ENCODE measurements around the gene THYN1. TPM values are rescaled to one million over a fixed set of nuclear protein-coding genes. Genes with fewer than 3 reads are reported as not detected.

The THYN1 gene
- polyA plus RNA-seq, 3 donors, result 36.4 to 65.7 (median 57.6) TPM

DNA sequence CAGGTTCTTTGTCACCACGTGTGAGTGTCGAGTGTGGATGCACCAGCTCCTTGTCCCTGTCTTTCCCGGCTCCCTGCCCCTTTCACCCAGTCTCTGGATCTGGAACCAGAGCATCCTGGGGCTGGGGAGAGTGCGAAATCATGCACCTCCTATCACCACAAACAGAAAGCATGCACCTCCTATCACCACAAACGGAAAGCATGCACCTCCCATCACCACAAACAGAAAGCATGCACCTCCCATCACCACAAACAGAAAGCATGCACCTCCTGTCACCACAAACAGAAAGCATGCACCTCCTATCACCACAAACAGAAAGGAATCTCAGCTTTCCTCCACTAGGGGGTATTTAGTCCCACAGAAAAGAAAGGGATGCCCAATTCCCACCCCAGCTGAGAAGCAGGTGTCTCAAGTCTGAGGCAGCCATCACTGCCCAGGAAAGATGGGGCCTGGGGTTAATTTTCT lies 17.1 kb upstream of the THYN1 start:
- Histone ChIP-seq H3K4me1 (ENCODE audit: control insufficient read depth in 1 of 2, insufficient read depth in 2 of 2, low read length in 2 of 2) (peaks cover 16 to 25% of the 10 kb centered on the region in 2 donors), H3K9me3 (replicated peaks in 1 of 2; ENCODE audit: control insufficient read depth in 1 of 2, insufficient read depth in 1 of 2, low read length in 2 of 2) (peaks cover 0 to 2% of the 10 kb centered on the region in 2 donors), H2AFZ (ENCODE audit: insufficient read depth, low read depth, low read length, poor library complexity, severe bottlenecking) (no peak overlapping the region), H4K20me1 (ENCODE audit: insufficient read depth, low read length) (no peaks in the 10 kb centered on the region), H3K79me2 (ENCODE audit: insufficient read depth, low read length) (no peaks in the 10 kb centered on the region), H3K9ac (ENCODE audit: insufficient read depth, low read length, poor library complexity, severe bottlenecking) (no peak overlapping the region), H3K27me3 (ENCODE audit: control insufficient read depth in 2 of 2, insufficient read depth in 2 of 2, low read length in 2 of 2) (peaks cover 47 to 73% of the 10 kb centered on the region in 2 donors), H3K27ac (ENCODE audit: low read depth in 1 of 2, low read length in 2 of 2) (no peak overlapping the region), H3K36me3 (replicated peaks in 1 of 2; ENCODE audit: control insufficient read depth in 1 of 2, insufficient read depth in 2 of 2, low read length in 2 of 2) (peaks cover 0 to under 1% of the 10 kb centered on the region in 2 donors), H3K4me3 (replicated peaks in 1 of 3; ENCODE audit: low read depth in 2 of 3, low read length in 3 of 3) (no peak overlapping the region), H3K4me2 (replicated peaks; ENCODE audit: extremely low read depth, low read length, poor library complexity, severe bottlenecking) (no peak overlapping the region)
- H3K4me1 Mint-ChIP-seq, result peaks cover 33% of the 10 kb centered on the region
- H3K27ac Mint-ChIP-seq, result no peak overlapping the region
- WGBS (ENCODE audit: insufficient coverage), result 44% methylated on average over 5 of the region's 5 CpGs
- TF ChIP-seq, protein P1, sequence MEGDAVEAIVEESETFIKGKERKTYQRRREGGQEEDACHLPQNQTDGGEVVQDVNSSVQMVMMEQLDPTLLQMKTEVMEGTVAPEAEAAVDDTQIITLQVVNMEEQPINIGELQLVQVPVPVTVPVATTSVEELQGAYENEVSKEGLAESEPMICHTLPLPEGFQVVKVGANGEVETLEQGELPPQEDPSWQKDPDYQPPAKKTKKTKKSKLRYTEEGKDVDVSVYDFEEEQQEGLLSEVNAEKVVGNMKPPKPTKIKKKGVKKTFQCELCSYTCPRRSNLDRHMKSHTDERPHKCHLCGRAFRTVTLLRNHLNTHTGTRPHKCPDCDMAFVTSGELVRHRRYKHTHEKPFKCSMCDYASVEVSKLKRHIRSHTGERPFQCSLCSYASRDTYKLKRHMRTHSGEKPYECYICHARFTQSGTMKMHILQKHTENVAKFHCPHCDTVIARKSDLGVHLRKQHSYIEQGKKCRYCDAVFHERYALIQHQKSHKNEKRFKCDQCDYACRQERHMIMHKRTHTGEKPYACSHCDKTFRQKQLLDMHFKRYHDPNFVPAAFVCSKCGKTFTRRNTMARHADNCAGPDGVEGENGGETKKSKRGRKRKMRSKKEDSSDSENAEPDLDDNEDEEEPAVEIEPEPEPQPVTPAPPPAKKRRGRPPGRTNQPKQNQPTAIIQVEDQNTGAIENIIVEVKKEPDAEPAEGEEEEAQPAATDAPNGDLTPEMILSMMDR (IDR thresholded peaks at IDR 0.05), result no peak
- peaks cover 4 to 9% of the 10 kb centered on the region in 2 donors for H3K36me3 Mint-ChIP-seq
- DNase-seq, result no peak
- peaks cover 72 to 79% (median 74%) of the 10 kb centered on the region in 3 donors for H3K27me3 Mint-ChIP-seq (ENCODE audit: low read depth in 3 of 3)
- peaks cover 0 to 5% (median under 1%) of the 10 kb centered on the region in 7 donors for H3K9me3 Mint-ChIP-seq
- H3K4me3 Mint-ChIP-seq, result peak overlapping the region in 1 of 2 donors; percentile 61
- intact Hi-C loops (cut with micrococcal nuclease), result no loop called here

DNA sequence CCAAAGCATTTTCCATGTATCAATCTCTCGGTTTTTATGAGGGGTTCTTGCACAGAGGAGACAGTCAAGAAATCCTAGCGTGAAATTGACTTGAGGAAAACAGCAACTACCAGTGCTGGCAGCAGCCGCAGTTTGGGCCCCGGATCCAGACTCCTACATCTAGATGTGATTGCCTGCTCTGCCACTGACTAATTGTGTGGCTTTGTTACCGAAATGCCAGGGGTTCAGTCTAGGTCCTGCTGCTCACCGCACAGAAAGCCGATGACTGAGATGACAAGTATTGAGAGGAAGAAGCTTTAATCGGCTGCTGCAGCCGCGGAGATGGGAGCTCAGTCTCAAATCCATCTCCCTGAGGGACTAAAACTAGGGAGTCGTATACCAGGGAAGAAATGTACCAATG lies 14.8 kb upstream of the THYN1 start:
- Histone ChIP-seq H2AFZ (ENCODE audit: insufficient read depth, low read depth, low read length, poor library complexity, severe bottlenecking) (no peak overlapping the region), H3K9me3 (replicated peaks in 1 of 2; ENCODE audit: control insufficient read depth in 1 of 2, insufficient read depth in 1 of 2, low read length in 2 of 2) (no peaks in the 10 kb centered on the region), H3K4me3 (replicated peaks in 1 of 3; ENCODE audit: low read depth in 2 of 3, low read length in 3 of 3) (no peak overlapping the region), H3K27me3 (ENCODE audit: control insufficient read depth in 2 of 2, insufficient read depth in 2 of 2, low read length in 2 of 2) (peaks cover 24 to 66% of the 10 kb centered on the region in 2 donors), H4K20me1 (ENCODE audit: insufficient read depth, low read length) (no peaks in the 10 kb centered on the region), H3K79me2 (ENCODE audit: insufficient read depth, low read length) (no peaks in the 10 kb centered on the region), H3K4me1 (ENCODE audit: control insufficient read depth in 1 of 2, insufficient read depth in 2 of 2, low read length in 2 of 2) (peaks cover 16 to 25% of the 10 kb centered on the region in 2 donors), H3K36me3 (replicated peaks in 1 of 2; ENCODE audit: control insufficient read depth in 1 of 2, insufficient read depth in 2 of 2, low read length in 2 of 2) (peaks cover 7 to 17% of the 10 kb centered on the region in 2 donors), H3K27ac (ENCODE audit: low read depth in 1 of 2, low read length in 2 of 2) (no peak overlapping the region), H3K4me2 (replicated peaks; ENCODE audit: extremely low read depth, low read length, poor library complexity, severe bottlenecking) (no peak overlapping the region), H3K9ac (ENCODE audit: insufficient read depth, low read length, poor library complexity, severe bottlenecking) (no peak overlapping the region)
- H3K27ac Mint-ChIP-seq, result peak overlapping the region in 1 of 7 donors; percentile 68
- TF ChIP-seq, protein P1 (IDR thresholded peaks at IDR 0.05), result no peak
- intact Hi-C loops (cut with micrococcal nuclease), result no loop called here
- peaks cover 63 to 72% (median 64%) of the 10 kb centered on the region in 3 donors for H3K27me3 Mint-ChIP-seq (ENCODE audit: low read depth in 3 of 3)
- H3K9me3 Mint-ChIP-seq, result peaks cover 0 to 2% (median 0%) of the 10 kb centered on the region in 7 donors
- H3K4me3 Mint-ChIP-seq, result peak overlapping the region in 1 of 2 donors; percentile 68
- H3K36me3 Mint-ChIP-seq, result peaks cover 22 to 28% of the 10 kb centered on the region in 2 donors
- H3K4me1 Mint-ChIP-seq, result peaks cover 35% of the 10 kb centered on the region
- no peak for DNase-seq
- WGBS (ENCODE audit: insufficient coverage), result 84% methylated on average over 10 of the region's 11 CpGs
